ENCODE results near the gene PIP4K2B.

Gene PIP4K2B

GRCh38 chr17:38740806-38741205, 58.5 kb downstream of the PIP4K2B start:
- H3K27ac ChIP-seq (ENCODE audit: low read depth, low read length), result no peak overlapping the region
- H3K9ac ChIP-seq (ENCODE audit: low read length in 5 of 5), result no peak overlapping the region
- peaks cover 0 to 2% (median 0%) of the 10 kb centered on the region in 5 donors for H3K27me3 ChIP-seq (ENCODE audit: control insufficient read depth in 5 of 5, insufficient read depth in 4 of 5, low read length in 5 of 5)
- no peak overlapping the region for H3K4me3 ChIP-seq (ENCODE audit: low read depth in 1 of 5, low read length in 5 of 5)
- peaks cover 0 to 35% (median 25%) of the 10 kb centered on the region in 5 donors for H3K36me3 ChIP-seq (ENCODE audit: control insufficient read depth in 5 of 5, insufficient read depth in 5 of 5, low read length in 5 of 5)
- no peaks in the 10 kb centered on the region for H3K9me3 ChIP-seq (ENCODE audit: control insufficient read depth in 5 of 5, low read length in 5 of 5)
- H3K4me1 ChIP-seq (ENCODE audit: control insufficient read depth in 5 of 5, insufficient read depth in 5 of 5, low read length in 5 of 5), result peaks cover 6 to 33% (median 17%) of the 10 kb centered on the region in 5 donors

DNA sequence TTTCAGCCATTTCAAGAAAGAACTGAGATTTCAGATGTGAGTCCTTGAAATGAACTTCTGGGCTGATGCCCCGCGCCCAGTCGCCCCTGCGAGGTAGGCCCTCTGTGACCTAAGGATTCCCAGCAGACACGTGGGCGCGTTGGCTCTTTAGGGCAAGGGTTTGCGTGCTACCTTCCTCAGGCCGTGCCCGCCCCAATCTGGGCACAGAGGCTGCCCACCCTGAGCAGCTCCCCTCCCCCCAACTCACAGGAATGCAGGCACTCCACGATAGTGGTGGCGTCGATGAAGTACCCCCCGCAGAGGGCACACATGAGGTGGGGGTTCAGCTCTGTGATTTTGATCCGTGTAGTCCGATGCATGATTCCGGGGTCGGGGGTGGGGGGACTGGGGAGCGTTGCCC, 59.3 kb downstream of the PIP4K2B start:
- H3K27ac ChIP-seq (ENCODE audit: low read depth, low read length), result no peak overlapping the region
- H3K4me1 ChIP-seq (ENCODE audit: control insufficient read depth in 5 of 5, insufficient read depth in 5 of 5, low read length in 5 of 5), result peaks cover 6 to 34% (median 20%) of the 10 kb centered on the region in 5 donors
- no peaks in the 10 kb centered on the region for H3K27me3 ChIP-seq (ENCODE audit: control insufficient read depth in 5 of 5, insufficient read depth in 4 of 5, low read length in 5 of 5)
- no peak overlapping the region for H3K9ac ChIP-seq (ENCODE audit: low read length in 5 of 5)
- no peaks in the 10 kb centered on the region for H3K9me3 ChIP-seq (ENCODE audit: control insufficient read depth in 5 of 5, low read length in 5 of 5)
- H3K36me3 ChIP-seq (ENCODE audit: control insufficient read depth in 5 of 5, insufficient read depth in 5 of 5, low read length in 5 of 5), result peaks cover 0 to 39% (median 28%) of the 10 kb centered on the region in 5 donors
- H3K4me3 ChIP-seq (ENCODE audit: low read depth in 1 of 5, low read length in 5 of 5), result no peak overlapping the region

- no peak overlapping the region for H3K4me3 ChIP-seq (ENCODE audit: low read depth in 1 of 5, low read length in 5 of 5)
- H3K27me3 ChIP-seq (ENCODE audit: control insufficient read depth in 5 of 5, insufficient read depth in 4 of 5, low read length in 5 of 5), result no peaks in the 10 kb centered on the region
- H3K9me3 ChIP-seq (ENCODE audit: control insufficient read depth in 5 of 5, low read length in 5 of 5), result no peaks in the 10 kb centered on the region
- H3K9ac ChIP-seq (ENCODE audit: low read length in 5 of 5), result no peak overlapping the region
- H3K36me3 ChIP-seq (ENCODE audit: control insufficient read depth in 5 of 5, insufficient read depth in 5 of 5, low read length in 5 of 5), result peaks cover 0 to 42% (median 30%) of the 10 kb centered on the region in 5 donors
- H3K27ac ChIP-seq (ENCODE audit: low read depth, low read length), result no peak overlapping the region
- peaks cover 6 to 34% (median 22%) of the 10 kb centered on the region in 5 donors for H3K4me1 ChIP-seq (ENCODE audit: control insufficient read depth in 5 of 5, insufficient read depth in 5 of 5, low read length in 5 of 5)
Observed at GRCh38 chr17:38739305-38739704, 60.1 kb downstream of the PIP4K2B start.

- Histone ChIP-seq H3K27ac (ENCODE audit: low read depth, low read length) (no peak overlapping the region), H3K4me1 (ENCODE audit: control insufficient read depth in 5 of 5, insufficient read depth in 5 of 5, low read length in 5 of 5) (peaks cover 6 to 34% (median 22%) of the 10 kb centered on the region in 5 donors), H3K27me3 (ENCODE audit: control insufficient read depth in 5 of 5, insufficient read depth in 4 of 5, low read length in 5 of 5) (no peaks in the 10 kb centered on the region), H3K9me3 (ENCODE audit: control insufficient read depth in 5 of 5, low read length in 5 of 5) (no peaks in the 10 kb centered on the region), H3K36me3 (ENCODE audit: control insufficient read depth in 5 of 5, insufficient read depth in 5 of 5, low read length in 5 of 5) (peaks cover 0 to 49% (median 36%) of the 10 kb centered on the region in 5 donors), H3K9ac (ENCODE audit: low read length in 5 of 5) (no peak overlapping the region), H3K4me3 (ENCODE audit: low read depth in 1 of 5, low read length in 5 of 5) (no peak overlapping the region)
Observed at GRCh38 chr17:38738686-38739085, 60.7 kb downstream of the PIP4K2B start.

DNA sequence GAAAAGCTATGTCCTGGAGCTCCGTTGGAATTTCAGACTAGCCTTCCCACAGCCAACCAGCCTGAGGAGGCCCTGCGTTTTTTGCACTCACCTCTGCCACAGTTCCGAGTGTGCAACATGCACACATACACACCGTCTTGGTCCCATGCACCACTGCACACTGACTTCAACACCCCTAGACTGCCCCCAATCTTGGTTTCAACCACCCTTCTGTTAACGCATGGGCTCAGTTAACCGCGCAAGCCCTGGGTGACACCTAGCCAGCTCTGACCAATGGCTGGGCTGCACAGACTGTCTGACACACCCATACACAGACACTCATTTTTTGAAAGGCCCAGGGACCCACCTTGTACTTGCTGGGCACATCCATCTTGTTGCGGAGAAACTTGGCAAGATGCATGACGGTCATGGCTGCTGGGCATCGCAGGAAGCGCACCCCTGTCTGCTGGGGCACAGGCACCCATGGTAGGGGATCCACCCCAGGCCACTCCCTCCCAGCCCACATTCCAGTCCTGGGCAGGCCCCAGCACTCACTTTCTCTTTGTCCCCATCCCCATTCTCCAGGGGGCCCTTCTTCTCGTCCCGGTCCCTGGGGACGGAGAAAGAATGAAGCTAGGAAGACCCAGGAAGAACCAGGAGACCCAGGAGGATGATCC, 61.2 kb downstream of the PIP4K2B start:
- Histone ChIP-seq H3K4me3 (ENCODE audit: low read depth in 1 of 5, low read length in 5 of 5) (no peak overlapping the region), H3K9me3 (ENCODE audit: control insufficient read depth in 5 of 5, low read length in 5 of 5) (no peaks in the 10 kb centered on the region), H3K9ac (ENCODE audit: low read length in 5 of 5) (no peak overlapping the region), H3K4me1 (ENCODE audit: control insufficient read depth in 5 of 5, insufficient read depth in 5 of 5, low read length in 5 of 5) (peaks cover 6 to 30% (median 22%) of the 10 kb centered on the region in 5 donors), H3K36me3 (ENCODE audit: control insufficient read depth in 5 of 5, insufficient read depth in 5 of 5, low read length in 5 of 5) (peaks cover 0 to 54% (median 42%) of the 10 kb centered on the region in 5 donors), H3K27me3 (ENCODE audit: control insufficient read depth in 5 of 5, insufficient read depth in 4 of 5, low read length in 5 of 5) (no peaks in the 10 kb centered on the region), H3K27ac (ENCODE audit: low read depth, low read length) (no peak overlapping the region)

DNA sequence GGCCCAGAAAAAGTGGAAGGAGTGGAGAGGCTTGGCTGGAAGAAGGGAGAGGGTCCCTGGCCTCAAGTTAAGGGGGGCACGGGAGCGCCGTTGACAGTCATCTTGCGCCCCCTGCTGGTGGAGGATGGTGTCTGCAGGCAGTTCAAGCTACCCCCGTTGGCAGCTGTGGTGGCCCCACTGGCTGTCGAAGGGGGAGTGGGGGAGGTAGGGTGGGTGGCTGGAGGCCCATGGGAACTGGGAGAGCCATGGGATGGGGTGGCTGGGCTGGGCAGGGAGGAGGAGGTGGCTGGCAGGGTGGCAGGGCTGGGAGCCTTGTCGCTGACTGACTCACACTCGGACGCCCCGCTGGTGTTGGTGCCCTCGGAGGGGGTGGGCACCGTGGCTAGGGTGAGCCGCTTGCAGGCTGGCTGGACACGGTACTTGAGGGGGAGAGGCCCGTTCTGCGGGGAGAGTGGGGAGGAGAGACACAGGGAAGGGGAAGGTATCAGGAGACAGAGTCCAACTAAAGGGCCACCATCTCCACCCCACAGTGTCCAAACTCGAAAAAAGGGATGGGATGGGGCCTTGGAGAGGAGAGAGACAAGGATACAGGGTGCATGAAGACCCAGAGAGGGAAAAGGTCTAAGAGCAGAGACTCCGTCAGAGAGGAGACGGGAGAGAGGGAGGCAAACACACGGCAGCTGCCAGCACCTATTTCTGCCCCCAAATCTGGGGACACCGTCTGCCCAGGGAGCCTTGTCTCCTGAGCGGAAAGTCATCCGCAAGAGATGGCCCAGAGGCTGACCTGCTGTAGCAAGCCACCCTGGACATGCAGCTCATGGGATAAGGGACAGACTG, 64.0 kb downstream of the PIP4K2B start:
- H3K9me3 ChIP-seq (ENCODE audit: control insufficient read depth in 5 of 5, low read length in 5 of 5), result no peaks in the 10 kb centered on the region
- H3K4me3 ChIP-seq (ENCODE audit: low read depth in 1 of 5, low read length in 5 of 5), result no peak overlapping the region
- H3K36me3 ChIP-seq (ENCODE audit: control insufficient read depth in 5 of 5, insufficient read depth in 5 of 5, low read length in 5 of 5), result peaks cover 0 to 68% (median 50%) of the 10 kb centered on the region in 5 donors
- no peak overlapping the region for H3K9ac ChIP-seq (ENCODE audit: low read length in 5 of 5)
- no peak overlapping the region for H3K27ac ChIP-seq (ENCODE audit: low read depth, low read length)
- H3K4me1 ChIP-seq (ENCODE audit: control insufficient read depth in 5 of 5, insufficient read depth in 5 of 5, low read length in 5 of 5), result peaks cover 7 to 34% (median 30%) of the 10 kb centered on the region in 5 donors
- H3K27me3 ChIP-seq (ENCODE audit: control insufficient read depth in 5 of 5, insufficient read depth in 4 of 5, low read length in 5 of 5), result no peaks in the 10 kb centered on the region

- Histone ChIP-seq H3K36me3 (ENCODE audit: control insufficient read depth in 5 of 5, insufficient read depth in 5 of 5, low read length in 5 of 5) (peaks cover 0 to 60% (median 42%) of the 10 kb centered on the region in 5 donors), H3K9me3 (ENCODE audit: control insufficient read depth in 5 of 5, low read length in 5 of 5) (no peaks in the 10 kb centered on the region), H3K27ac (ENCODE audit: low read depth, low read length) (no peak overlapping the region), H3K4me1 (ENCODE audit: control insufficient read depth in 5 of 5, insufficient read depth in 5 of 5, low read length in 5 of 5) (peaks cover 7 to 40% (median 36%) of the 10 kb centered on the region in 5 donors), H3K27me3 (ENCODE audit: control insufficient read depth in 5 of 5, insufficient read depth in 4 of 5, low read length in 5 of 5) (no peaks in the 10 kb centered on the region), H3K9ac (ENCODE audit: low read length in 5 of 5) (no peak overlapping the region), H3K4me3 (ENCODE audit: low read depth in 1 of 5, low read length in 5 of 5) (no peak overlapping the region)
Observed at GRCh38 chr17:38733982-38734973, 65.1 kb downstream of the PIP4K2B start.

GRCh38 chr17:38733282-38733981, 65.9 kb downstream of the PIP4K2B start:
- Histone ChIP-seq H3K4me3 (ENCODE audit: low read depth in 1 of 5, low read length in 5 of 5) (no peak overlapping the region), H3K4me1 (ENCODE audit: control insufficient read depth in 5 of 5, insufficient read depth in 5 of 5, low read length in 5 of 5) (peaks cover 7 to 46% (median 45%) of the 10 kb centered on the region in 5 donors), H3K27ac (ENCODE audit: low read depth, low read length) (no peak overlapping the region), H3K36me3 (ENCODE audit: control insufficient read depth in 5 of 5, insufficient read depth in 5 of 5, low read length in 5 of 5) (peaks cover 0 to 51% (median 33%) of the 10 kb centered on the region in 5 donors), H3K9ac (ENCODE audit: low read length in 5 of 5) (no peak overlapping the region), H3K9me3 (ENCODE audit: control insufficient read depth in 5 of 5, low read length in 5 of 5) (no peaks in the 10 kb centered on the region), H3K27me3 (ENCODE audit: control insufficient read depth in 5 of 5, insufficient read depth in 4 of 5, low read length in 5 of 5) (no peaks in the 10 kb centered on the region)

Measured in subcutaneous abdominal adipose tissue (tissue), 5 donors.